Cardiac ventricle fibroblast (primary cell): ENCODE data around the gene OR12D1. TPM values are rescaled to one million over a fixed set of nuclear protein-coding genes. Genes with fewer than 3 reads are reported as not detected.

Source experiments
- total RNA-seq: library from RNA; depleted of rRNA; stranded (reverse); fragments of >200 nt; gene quantifications from 2 replicates; pipeline ENCODE4 v1.2.3, GENCODE V29; 2015

OR12D1 gene
- total RNA-seq: not detected in 2 replicates

DNA sequence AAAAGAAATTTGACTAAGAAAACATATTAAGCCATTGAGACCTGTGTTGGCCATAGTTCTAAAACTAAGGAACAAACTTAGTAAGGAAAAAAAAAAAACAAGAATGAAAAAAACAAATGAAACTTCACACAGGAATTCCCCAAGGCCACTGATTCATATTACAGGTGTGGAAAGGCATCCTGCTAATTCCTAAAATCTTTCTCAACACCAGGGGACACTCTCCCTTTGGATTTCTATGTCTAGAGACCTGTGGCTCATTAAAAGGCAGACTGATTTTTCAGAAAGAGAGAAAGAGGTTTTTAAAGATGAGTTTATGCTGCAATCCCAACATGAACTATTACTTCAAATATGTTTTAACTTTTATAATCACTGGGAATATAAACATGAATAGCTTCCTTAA, at the start of gene OR12D1:
Gene OR12D1, plus strand, starts transcription at position 341 of the 400 bp plus-strand sequence.

DNA sequence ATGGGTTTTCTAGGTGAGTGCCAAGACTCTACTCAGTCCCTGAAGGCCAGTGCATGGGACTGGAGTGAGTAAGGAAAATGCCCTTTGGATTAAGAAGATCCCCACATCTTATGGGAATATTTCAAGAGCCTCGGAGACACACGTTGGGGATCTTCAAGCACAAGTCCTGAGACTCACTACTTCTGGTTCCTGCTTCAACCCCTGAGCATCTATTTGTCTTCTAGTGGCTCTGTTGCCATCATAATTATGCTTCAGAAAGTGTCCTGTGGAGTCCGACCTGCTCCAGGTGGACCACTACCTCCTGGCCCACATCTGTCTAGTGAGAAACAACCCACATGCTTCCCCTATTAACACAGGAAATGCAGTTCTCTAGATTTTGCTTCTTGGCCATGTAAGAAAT, 46.0 kb upstream of the OR12D1 start, which contains the start of gene OR5V1:
Gene OR5V1, minus strand, starts transcription at position 101 of the 400 bp plus-strand sequence. CDS start 12,670 bp downstream, outside the sequence.

DNA sequence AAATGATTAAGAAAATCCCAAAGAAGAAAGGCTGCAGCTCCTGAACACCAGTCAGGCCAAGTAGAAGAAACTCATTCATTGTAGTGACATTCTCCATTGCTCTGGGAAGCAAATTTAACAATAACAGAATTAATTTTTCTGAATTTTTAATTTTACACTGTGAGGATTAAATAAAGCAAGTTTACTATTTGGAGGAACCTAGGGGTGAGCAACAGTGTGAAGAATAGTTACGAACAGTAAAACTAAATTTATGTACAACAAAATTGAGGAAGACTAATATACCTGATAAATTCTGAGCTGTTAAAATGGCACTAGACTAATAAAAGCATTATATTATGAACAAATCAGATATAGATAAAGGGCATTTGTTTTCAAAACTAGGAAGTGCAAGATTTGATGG, 39.5 kb upstream of the OR12D1 start, which contains the start of gene OR12D3:
Gene OR12D3, minus strand, starts transcription at position 101 of the 400 bp plus-strand sequence. Its CDS starts 4 bp downstream, at position 97.

DNA sequence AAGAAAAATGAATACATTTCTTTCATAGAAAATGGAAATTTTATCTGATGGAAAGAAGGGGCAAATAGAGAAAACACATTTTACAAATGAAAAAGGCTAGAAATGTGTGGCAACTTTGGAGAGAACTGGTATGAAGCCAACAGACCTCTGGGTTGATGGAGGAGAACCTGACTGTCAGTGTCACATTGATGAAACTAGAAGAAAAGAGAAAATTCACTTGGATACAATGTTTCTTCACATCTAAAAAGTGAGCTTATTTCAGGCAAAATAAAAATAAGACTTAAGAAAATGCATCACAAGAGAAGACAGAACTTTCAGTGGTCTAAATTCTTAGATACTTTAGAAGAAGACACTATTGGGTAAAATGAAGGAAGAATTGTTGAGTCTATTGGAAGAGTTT, 19.4 kb upstream of the OR12D1 start, which contains the start of gene OR12D2:
Gene OR12D2, plus strand, starts transcription at position 301 of the 400 bp plus-strand sequence. CDS start 1,069 bp downstream, outside the sequence.

DNA sequence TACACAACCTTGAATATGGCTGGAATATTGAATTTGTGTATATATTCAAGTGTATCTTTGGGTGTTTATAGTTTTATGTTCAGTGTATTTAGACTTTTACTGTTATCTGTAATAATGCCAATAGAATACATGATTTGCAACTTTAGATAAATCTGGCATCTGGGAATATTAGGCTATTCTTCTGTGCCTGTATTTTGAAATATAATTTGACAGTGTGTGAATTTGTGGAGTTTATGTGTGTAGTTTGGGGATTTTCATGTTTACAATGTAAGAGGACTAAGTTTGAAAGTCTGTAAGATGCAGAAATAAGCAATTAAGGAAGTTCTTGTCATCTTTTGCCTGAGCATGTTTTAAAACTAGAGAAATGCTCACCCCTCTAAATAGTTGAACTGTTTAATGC, 24.3 kb downstream of the OR12D1 start, which contains the start of gene OR10C1:
Gene OR10C1, plus strand, starts transcription at position 301 of the 400 bp plus-strand sequence. CDS start 710 bp downstream, outside the sequence.

DNA sequence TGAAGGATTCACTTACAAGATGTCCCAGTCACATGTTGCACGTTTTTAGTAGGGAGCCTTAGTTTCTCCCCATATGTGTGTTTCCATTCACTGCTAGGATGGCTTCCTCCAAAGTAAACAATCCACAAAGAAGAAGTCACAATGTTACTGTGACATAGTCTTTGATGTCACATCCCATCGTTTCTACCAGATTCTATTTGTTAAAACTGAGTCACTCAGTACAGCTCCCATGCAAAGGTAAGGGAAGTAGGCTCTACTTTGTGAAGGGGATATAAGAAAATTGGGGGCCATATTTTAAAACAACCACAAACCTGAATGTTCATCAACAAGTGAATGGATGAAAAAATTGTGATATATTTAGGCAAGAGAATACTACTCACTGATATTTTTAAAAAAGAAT, 42.2 kb downstream of the OR12D1 start, which contains the start of the genes OR11A1 and OR2H1:
Gene OR11A1, minus strand, starts transcription at position 101 of the 400 bp plus-strand sequence. CDS start 29,430 bp downstream, outside the sequence.
Gene OR2H1, plus strand, starts transcription at position 185 of the 400 bp plus-strand sequence. CDS start 4,615 bp downstream, outside the sequence.

Other genes with a start within 250 kb of the OR12D1 start
- not detected in 2 replicates for gene OR2J2, start 244.0 kb upstream of the OR12D1 start, total RNA-seq
- gene OR14J1, start 113.2 kb upstream of the OR12D1 start, total RNA-seq: not detected in 2 replicates
- not detected in 2 replicates for gene OR5V1, start 46.1 kb upstream of the OR12D1 start, total RNA-seq
- not detected in 2 replicates for gene OR12D3, start 39.6 kb upstream of the OR12D1 start, total RNA-seq
- gene OR12D2, start 19.3 kb upstream of the OR12D1 start, total RNA-seq: not detected in 2 replicates
- not detected in 2 replicates for gene OR10C1, start 24.4 kb downstream of the OR12D1 start, total RNA-seq
- gene OR11A1, start 42.1 kb downstream of the OR12D1 start, total RNA-seq: not detected in 2 replicates
- not detected in 2 replicates for gene OR2H1, start 42.2 kb downstream of the OR12D1 start, total RNA-seq
- not detected in 2 replicates for gene MAS1L, start 73.0 kb downstream of the OR12D1 start, total RNA-seq
- gene UBD, start 144.8 kb downstream of the OR12D1 start, total RNA-seq: not detected in 2 replicates
- not detected in 2 replicates for gene OR2H2, start 170.2 kb downstream of the OR12D1 start, total RNA-seq
- gene GABBR1, start 218.3 kb downstream of the OR12D1 start, total RNA-seq: 14.2 and 15.1 TPM in 2 replicates
- gene MOG, start 242.2 kb downstream of the OR12D1 start, total RNA-seq: not detected in 2 replicates